Ramos (cell line): ENCODE measurements around the gene CAMK1D.

Experiments
- in situ Hi-C: fragments of 300-500 bp; cut with MboI; formaldehyde crosslinking; loops from one replicate; pipeline ENCODE4 v1.14.3; 2022; ENCODE audit warnings: low sequenced_read_pairs; ENCODE audit not compliant: unreplicated experiment

CAMK1D gene

DNA sequence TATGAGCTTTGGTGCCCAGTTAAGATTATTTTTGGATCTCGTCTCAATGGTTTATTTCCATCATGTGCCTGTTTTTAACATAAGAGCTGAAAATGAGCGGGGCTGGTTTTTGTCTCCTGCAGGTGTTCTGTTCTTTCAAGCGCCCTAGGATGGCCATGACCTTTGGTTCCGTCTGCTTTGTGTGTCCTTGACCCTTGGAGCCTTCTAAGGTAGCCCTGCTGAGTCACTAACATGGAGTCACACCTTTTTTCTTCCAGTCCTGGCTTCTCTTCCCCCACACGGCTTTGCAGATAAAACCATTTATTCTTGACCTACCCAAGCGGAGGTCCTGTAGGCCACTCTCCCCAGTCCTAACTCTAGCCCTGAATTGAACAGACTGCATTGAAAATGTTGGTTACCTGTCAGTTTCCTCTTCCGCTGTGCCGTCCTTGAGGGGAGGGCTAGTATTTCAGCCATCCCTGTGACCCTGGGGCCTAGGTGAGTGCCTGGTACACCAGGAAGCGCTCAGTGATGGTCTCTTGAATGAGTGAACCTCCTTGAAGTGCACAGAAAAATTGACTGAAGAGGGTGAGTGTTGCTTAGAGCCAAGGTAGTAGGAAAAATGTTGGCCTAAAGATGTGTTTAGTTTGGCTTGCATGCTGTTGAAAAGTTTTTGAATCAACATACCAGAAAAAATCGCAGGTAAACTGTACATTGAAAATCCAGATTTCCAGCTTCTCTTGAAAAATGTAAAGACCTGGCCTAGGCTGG, 48.0 kb downstream of the CAMK1D start:
- in situ Hi-C loops, result no loop called here

DNA sequence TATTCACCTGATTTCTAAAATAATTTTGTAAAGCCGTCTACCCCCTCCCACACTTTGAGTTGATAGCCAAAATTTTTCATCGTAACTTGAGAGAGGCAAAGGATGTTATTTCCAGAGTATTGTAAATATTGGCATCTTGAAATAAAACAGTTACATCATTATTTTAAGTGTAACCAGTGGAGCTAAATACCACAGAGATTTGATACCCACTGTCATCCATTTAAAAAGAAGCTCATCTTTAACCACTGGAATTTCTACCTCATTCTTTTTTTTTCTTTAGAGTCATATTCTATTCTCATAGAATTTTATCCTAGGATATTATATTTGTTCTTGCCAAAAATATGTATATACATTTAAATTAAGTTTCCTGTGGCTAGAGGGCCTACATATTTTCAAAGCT, 48.6 kb downstream of the CAMK1D start:
- in situ Hi-C loops, result no loop called here

DNA sequence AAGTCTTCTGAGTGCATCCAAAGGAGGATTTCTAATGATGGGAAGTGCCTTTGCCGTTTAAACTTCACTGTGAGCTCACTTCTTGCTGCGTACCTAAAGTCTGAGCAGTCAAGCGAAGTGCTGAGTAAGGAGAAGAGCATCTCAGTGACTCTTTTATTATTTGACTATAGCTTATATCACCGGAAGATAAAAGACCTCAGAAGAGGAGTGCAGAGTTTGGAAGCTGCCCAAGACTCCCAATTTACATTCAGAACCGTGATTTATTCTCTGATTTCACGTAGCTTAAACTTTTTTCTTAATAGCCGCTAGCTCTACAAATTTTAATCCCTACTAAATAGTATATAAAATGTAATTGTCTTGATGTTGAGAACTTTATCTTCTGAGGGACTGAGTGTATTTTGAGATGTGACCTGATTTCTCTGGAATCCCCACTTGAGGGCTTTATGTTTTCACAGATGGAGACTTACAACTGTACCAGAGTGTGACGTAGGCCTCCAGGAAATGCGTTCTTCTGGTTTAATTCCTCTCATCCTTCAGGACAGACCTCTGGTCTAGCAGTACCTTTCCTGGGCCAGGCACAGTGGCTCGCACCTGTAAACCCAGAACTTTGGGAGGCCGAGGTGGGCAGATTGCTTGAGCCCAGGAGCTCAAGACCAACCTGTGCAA, 51.1 kb downstream of the CAMK1D start:
- in situ Hi-C loops, result no loop called here

DNA sequence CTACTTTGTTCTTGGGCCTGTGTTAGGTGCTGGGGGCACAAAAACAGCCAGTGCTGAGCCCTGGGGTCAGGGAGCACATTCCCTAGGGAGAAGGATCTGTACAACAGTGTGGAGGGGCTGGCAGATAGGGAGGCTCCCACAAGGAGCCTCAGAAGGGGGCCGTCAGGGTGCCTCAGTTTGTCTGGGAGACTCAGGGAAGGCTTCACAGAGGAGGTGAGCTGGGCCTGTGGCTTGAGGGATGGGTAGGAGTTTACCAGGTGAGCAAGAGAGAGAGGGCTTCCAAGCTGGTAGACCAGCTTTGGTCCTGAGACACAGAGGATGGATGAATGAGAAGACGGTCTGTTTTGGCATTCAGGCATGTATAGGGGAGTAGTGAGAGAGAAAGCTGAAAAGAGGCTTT, 52.1 kb downstream of the CAMK1D start:
- in situ Hi-C loops, result no loop called here

DNA sequence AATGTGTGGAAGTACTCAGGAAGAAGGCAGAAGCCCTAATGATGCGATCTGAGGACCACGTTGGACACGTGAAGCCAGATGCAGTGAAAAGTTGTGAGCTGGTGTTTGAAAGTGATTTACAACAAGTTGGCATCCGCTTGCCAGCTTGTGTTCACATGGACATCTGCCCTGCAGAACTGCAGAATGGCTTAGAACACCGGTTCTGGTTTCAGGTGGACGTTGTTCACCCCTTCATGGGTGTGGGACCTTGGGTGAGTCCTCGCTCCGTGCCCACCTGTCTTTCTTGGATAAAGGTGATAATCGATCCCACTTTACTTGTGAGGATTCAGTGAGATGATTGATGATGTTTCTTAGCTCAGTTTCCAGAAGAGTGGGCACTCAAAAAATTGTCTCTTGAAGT, 53.8 kb downstream of the CAMK1D start:
- in situ Hi-C loops, result no loop called here

DNA sequence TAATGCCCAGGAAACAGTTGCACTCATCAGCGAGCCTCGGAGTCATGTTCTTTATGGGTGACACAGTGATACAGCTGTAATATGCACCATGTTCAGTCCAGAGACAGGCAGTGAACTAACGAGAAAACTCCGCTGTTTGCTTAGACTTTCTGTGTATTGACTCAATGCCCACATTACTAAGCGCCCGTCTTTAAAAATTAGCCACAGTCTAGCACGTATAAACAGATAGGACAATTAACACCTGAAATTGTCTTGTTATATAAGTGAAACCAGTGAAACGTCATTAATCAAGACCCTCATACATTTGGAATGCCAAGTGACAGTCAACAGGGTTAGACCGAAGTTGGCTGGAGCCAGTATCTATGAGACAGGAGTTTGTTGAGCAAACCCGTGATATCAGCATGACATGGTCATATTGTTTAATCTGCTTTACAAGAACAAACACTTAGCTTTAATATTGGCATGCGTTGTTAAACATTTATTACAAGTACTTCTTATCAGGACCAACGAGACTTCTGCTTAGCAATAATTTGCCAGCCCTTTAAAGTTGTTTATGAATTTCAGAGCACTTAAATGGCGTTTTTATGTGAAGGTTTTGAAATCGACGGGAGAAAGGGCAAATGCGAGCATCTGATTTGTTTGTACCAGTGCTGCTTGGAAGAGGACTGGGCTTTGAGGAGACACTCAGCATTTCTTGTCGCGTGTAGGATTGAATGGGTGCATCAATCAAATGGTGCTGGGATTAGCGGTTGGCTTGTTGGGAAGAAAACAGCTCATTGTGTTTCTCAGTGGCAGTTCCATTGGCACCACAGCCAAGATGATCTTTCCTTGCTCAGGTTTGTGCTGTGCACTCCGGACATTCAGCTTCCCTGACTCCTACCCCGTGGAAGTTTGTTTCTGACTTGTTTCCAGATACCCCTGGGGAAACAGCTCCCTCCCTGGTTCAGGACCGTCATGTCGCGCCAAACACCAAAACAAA, 56.3 kb downstream of the CAMK1D start:
- in situ Hi-C loops, result no loop called here

DNA sequence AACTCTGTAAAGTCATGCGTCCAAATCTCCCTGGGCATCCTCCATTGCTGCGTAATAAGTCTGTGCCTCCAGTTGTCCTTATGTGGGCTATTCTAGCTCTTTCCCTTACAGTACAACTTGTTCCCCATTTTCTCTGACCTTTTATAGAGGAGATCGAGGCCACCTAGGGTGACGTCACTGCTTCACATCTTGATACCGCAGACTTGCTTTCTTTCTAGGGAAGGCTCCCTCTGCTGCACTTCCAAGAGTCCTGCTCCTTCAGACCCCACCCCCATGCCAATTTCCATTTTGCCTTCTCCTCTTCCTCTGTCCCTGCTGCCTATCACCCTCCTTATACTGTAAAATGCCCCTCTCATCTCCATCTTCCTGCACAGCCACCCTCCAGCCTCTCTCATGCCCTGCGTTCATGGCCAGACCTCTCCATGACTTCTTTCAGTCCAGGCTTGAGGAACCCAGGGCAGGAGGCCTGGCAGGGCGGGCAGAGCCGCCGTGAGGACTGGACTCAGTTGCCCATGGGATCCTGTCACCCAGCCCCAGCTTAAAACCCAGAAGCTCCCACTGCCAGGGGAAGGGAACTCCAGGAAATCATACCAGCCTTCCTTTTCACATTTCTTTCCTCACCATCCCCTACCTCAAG, 57.5 kb downstream of the CAMK1D start:
- in situ Hi-C loops, result no loop called here

DNA sequence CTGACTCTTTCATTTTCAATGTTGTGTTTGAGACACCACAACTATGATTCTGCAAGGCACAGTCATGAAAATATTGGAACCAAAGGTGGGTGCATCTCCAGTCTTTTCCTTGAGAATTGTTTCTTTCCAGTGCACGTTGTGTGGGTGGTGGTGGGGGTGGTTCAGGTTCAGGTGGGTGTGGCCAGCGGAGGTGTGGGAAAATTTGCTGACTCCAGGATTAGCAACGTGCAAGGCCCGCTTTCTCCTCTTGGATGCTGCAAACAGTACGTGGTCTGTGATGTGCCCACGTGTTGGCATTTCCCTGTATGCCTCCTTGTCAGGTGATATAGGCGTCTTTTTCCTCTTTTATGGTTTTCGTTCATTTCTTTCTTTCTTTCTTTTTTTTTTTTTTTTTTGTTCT, 59.1 kb downstream of the CAMK1D start:
- in situ Hi-C loops, result no loop called here

DNA sequence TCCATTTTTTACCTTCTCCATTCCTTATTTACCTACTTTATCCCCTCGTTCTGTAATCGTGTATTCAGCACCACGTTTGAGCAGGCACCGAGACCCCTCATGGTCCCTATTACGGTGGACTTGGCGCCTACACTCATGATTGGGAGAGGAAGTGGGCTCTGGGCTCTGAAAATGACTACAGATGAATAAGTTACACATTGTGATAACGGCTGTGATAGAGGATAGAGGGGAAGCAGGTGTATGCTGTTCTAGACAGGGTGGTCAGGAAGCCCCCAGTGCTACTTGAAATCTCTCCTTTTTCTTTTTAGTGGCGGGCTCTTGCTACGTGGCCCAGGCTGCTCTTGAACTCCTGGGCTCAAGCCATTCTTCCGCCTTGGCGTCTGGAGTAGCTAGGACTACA, 59.8 kb downstream of the CAMK1D start:
- in situ Hi-C loops, result no loop called here

DNA sequence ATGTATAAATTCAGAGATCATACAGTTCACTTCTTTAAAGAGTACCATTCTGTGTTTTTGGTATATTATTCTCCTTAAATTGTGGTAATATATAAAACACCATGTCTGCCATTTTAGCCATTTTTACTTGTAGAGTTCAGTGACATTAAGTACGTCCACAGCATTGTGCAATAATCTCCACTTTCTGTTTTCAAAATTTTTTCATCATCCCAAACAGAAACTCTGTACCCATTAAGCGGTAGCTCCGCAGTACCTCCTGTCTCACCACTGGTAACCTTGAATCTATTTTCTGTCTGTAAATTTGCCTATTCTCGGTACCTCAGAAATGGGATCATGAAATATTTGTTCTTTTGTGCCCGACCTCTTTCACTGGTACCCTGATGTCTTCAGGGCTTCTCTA, 60.3 kb downstream of the CAMK1D start:
- in situ Hi-C loops, result no loop called here

DNA sequence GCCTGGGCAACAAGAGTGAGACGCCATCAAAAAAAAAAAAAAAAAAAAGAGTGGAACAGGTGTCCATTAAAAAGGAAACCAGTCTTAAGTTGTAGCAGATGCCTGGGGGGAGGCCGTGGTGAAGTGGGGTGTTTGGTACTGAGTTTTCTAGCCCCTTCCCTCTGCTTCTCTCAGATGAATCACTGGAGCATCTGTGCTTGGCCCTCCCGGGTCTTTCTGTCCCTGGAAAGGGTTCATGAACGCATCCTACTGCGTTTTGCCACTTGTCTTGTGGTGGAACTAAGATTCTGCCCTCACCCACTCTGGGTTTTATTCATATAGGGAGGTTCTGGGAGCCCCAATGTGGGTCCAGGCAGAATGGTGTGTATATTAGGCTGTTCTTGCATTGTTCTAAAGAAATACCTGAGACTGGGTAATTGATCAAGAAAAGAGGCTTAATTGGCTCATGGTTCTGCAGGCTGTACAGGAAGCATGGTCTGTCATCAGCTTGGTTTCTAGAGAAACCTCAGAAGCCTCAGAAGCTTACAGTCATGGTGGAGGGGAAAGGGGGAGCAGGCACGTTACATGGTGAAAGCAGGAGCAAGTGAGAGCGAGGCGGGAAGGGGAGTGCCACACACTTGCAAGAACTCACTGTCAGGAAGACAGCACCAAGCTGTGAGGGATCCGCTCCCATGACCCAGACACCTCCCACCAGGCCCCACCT, 63.5 kb downstream of the CAMK1D start:
- in situ Hi-C loops, result no loop called here

DNA sequence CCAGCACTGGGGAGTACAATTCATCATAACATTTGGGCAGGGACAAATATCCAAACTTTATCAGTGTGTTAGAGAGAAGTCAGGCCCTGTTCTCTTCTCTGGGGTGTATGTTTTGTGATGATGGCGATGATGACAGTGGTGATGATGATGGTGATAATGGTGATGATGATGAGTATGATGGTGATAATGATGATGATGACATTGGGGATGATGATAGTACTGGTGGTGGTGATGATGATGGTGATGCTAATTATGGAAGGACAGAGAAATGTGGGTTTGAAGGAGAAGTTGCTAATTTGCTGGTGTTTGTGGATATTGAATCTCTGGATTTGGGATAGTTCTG, 64.0 kb downstream of the CAMK1D start:
- in situ Hi-C loops, result no loop called here

DNA sequence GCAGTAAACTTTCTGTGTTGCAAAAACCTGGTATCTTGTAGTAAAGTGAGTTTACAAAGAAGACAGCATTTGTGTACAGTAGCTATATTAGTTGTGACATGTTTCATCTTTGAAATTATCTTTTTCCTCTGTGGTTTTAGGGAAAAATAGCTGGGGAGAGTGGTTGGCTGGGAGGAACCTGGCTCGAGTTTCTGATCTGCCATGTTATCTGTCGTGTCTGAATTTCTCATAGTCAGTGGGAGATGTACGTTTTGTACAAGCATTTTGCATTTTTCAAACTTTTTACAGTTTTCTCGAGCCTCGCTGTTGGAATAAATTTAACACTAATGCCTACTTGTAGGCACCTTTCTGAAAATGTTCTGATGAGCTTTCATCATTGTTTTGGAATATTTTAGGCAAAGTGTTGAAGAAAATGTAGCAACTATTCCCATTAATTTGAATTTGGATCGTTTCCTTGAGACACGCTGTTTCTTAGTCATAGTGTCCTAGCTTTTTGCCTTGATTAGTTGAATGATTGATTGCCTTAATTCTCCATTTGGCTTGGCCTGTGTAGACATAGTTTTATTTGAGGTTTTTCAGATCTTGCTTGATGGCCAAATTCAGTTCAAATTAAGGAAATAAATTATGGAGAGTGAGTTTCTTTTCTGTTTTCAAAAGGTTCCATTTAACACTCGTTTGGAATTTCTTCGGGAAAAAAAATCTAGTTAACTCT, 65.1 kb downstream of the CAMK1D start:
- in situ Hi-C loops, result no loop called here

DNA sequence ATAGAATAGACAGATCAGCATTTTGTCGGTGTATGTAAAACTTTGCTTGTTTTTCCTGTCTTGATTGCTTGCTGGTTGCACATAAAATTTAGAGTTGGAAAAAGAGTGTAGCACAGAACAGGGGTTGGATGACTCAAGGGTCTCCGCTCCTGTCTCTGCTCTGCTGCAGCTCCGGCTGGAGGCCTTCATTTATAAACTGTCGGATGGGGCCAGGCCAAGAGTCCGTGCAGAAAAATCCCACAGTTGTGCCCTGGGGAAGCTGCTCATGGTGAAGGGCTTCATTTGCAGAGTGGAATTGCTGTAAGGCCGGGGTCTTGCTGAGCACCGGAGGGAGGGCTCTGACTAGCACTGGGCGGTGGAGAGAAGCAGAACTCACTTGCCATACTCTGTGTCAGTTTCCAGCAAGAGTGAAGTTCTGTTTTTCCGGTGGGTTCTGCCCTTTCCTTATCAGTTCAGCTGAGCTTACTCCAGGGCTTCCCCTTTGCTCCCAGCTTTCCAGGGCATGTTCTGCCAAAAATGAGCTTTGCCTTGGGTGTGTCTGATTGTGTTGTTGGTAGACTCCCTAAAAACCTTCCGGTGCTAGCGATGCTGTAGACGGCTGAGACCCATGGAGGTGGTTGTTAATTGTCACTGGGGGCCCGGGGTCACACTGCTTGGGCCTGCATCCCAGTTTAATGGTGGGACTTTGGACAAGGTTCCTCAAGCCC, 67.2 kb downstream of the CAMK1D start:
- in situ Hi-C loops, result no loop called here

DNA sequence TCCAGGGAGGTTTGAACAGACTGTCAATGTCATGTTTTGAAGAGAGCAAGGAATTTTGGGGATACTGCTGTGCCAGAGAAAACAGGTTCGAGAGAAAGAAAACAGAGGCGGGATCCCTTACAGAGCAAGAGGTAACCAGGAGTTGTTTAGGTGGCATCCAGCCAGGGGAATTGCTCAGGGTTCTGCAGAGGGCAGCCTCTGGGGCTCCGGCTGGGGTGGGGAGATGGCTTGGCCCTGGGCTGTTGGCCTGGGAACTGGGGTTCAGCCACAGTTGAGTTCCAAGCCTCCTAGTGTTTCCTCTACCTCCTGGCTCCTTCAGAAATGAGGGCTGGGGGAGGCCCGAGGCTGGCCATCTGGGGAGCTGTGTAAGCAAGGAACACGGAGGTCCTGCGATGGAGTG, 68.0 kb downstream of the CAMK1D start:
- in situ Hi-C loops, result no loop called here

DNA sequence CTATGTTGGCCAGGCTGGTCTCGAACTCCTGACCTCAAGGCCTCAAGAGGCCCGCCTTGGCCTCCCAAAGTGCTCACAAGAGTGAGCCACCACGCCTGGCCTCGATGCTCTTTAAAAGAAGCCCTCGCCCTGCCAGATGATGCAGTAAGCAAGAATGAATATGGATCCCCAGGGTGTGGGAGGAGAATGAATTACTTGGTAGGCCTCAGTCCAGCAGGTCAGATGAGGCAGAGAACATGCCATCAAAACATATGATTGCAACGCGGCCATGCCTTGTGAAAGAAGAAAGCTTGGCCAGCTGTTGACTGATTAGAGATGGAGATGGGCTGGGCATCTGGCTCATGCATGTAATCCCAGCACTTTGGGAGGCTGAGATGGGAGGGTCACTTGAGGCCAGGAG, 68.7 kb downstream of the CAMK1D start:
- in situ Hi-C loops, result no loop called here

DNA sequence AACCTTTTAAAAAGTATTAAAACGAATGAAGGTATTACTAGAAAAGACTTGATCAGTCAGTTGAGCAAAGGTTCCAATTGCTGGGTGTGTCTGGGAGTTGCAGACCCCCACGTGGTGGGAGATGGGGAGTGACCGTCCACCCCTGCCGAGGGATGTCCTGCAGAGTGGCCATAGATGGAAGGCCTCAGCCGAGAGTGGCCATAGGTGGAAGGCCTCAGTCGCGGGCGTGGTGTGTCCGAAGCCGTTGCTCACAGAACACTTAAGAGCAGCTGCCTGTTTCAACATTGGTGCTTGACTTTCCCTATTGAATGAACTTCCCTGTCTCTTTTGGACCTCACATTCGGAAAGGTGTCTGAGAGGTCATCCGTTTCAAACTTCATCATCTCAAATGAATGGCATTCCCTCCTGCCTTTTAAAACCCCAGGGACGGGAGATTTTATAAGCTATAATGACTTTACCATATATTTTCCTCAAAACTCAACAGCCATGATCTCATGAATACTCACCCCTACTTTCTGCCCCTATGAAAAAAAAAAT, 69.4 kb downstream of the CAMK1D start:
- in situ Hi-C loops, result no loop called here

DNA sequence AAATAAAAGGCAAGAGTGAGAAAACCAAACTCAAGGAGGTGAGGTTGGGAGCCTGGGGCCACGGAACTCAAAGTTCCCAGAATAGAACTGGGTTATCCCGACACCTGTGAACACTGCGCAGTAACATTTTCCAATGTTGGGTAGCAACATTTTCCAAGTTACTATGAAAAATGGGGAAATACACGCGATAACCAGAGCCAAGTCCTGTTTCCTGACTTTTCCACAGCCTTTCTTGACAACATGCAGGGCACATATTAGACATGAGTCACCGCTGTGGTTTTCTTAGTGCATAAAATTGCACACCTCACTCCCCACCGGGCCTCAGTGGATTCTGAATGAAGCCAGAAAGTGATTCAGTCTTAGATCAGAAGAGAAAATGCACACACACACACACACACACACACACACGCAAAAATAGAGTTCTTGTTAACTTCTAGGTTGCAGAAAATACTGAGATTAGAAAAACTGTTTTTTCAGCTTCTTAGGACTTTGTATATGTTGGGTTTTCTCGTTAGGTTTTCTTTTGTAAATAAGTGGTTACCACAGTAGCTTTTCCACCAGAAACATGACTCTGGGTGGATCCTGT, 70.0 kb downstream of the CAMK1D start:
- in situ Hi-C loops, result no loop called here
